GM12878 (cell line): ENCODE results near the gene PTPRM. TPM values are rescaled to one million over a fixed set of nuclear protein-coding genes. Genes with fewer than 3 reads are reported as not detected.

Source experiments
- ATAC-seq: fragments of 200-7000 bp; cut with Tn5 transposase; 3 replicates; pipeline ENCODE4 v1.9.1; 2020; ENCODE audit warnings: mild to moderate bottlenecking, moderate library complexity
- BruUV-seq: library from RNA; stranded (reverse); fragments of 400-500 nt; replicated peaks from 2 replicates; lab custom pipeline; 2021; lab: Mats Ljungman, UMichigan
- CTCF ChIA-PET: fragments of 300-600 bp; sonication (Branson Sonifier 250); formaldehyde crosslinking; extraction: SDS; loops from one replicate; lab custom pipeline; 2021; ENCODE audit warnings: inconsistent platforms; lab: Yijun Ruan, JAX
- POLR2A ChIA-PET: fragments of 350-600 bp; formaldehyde crosslinking; extraction: SDS; loops from one replicate; lab custom pipeline; 2021; ENCODE audit warnings: inconsistent platforms; lab: Charles Lee
- RAD21 ChIA-PET: fragments of 300-600 bp; sonication (Branson Sonifier 250); formaldehyde crosslinking; loops from one replicate; lab custom pipeline; 2023; ENCODE audit warnings: antibody characterized with exemption; ENCODE audit not compliant: unreplicated experiment; lab: Charles Lee
- SMC1A ChIA-PET: fragments of 300-600 bp; sonication (Branson Sonifier 250); formaldehyde crosslinking; loops from one replicate; lab custom pipeline; 2023; ENCODE audit not compliant: unreplicated experiment, uncharacterized antibody; lab: Charles Lee
- DNase-seq: peaks from one replicate; pipeline ENCODE4 v3.0.0-alpha.2; 2011; ENCODE audit warnings: low read depth, low spot score
- FAIRE-seq: peaks from 3 replicates; lab custom pipeline; 2011; peaks lifted over from hg19 to GRCh38; lab: Jason Lieb, UNC
- H2AFZ ChIP-seq: 2 replicates; pipeline ENCODE4 v1.6.0; 2011; ENCODE audit warnings: low read depth, low read length, control low read depth; ENCODE audit not compliant: control insufficient read depth
- H3K27ac ChIP-seq: 2 replicates; pipeline ENCODE4 v1.5.1; 2011; ENCODE audit warnings: control low read depth; ENCODE audit not compliant: control insufficient read depth, insufficient read depth
- H3K27me3 ChIP-seq, 2 experiments: replicated peaks in 1 of 2; 2 replicates each; pipeline versions ENCODE4 v1.6.0 to v1.6.1; 2011; ENCODE audit warnings: low read length in 1 of 2; ENCODE audit not compliant: control insufficient read depth in 2 of 2, insufficient read depth in 2 of 2
- H3K36me3 ChIP-seq, 2 experiments: 2 replicates each; pipeline ENCODE4 v1.5.1; 2011; ENCODE audit warnings: low read length in 1 of 2; ENCODE audit not compliant: control insufficient read depth in 2 of 2, insufficient read depth in 2 of 2
- H3K4me1 ChIP-seq: 2 replicates; pipeline ENCODE4 v1.6.1; 2011; ENCODE audit warnings: mild to moderate bottlenecking, low read length, moderate library complexity, mixed read lengths; ENCODE audit not compliant: control insufficient read depth, insufficient read depth
- H3K4me2 ChIP-seq: 2 replicates; pipeline ENCODE4 v1.6.0; 2011; ENCODE audit warnings: control low read depth; ENCODE audit not compliant: control insufficient read depth, insufficient read depth
- H3K4me3 ChIP-seq: fragments of 200-600 bp; sonication (generic); 2 replicates; pipeline ENCODE4 v1.5.1; 2016
- H3K79me2 ChIP-seq: 2 replicates; pipeline ENCODE4 v1.6.0; 2011; ENCODE audit warnings: low read length; ENCODE audit not compliant: control insufficient read depth, insufficient read depth
- H3K9ac ChIP-seq: 2 replicates; pipeline ENCODE4 v1.8.0; 2011; ENCODE audit warnings: low read length, control low read depth, mixed read lengths; ENCODE audit not compliant: control insufficient read depth, insufficient read depth
- H3K9me3 ChIP-seq: replicated peaks from 3 replicates; pipeline ENCODE4 v1.5.1; 2011; ENCODE audit warnings: mild to moderate bottlenecking, low read length; ENCODE audit not compliant: control insufficient read depth, insufficient read depth
- H4K20me1 ChIP-seq: 2 replicates; pipeline ENCODE4 v1.6.0; 2011; ENCODE audit not compliant: control insufficient read depth, insufficient read depth
- BMI1 ChIP-seq: fragments of 450-650 bp; IDR thresholded peaks from 2 replicates; pipeline ENCODE4 v1.6.1; 2016; ENCODE audit warnings: mild to moderate bottlenecking, moderate library complexity, borderline replicate concordance
- CTCF ChIP-seq, 3 experiments: IDR thresholded peaks in 2 of 3; conservative IDR thresholded peaks in 1 of 3; 2 replicates each; pipeline ENCODE4 v1.5.1; 2011; ENCODE audit warnings: low read depth in 3 of 3, low read length in 3 of 3, mild to moderate bottlenecking in 3 of 3, control low read depth in 2 of 3, moderate library complexity in 2 of 3, inconsistent platforms in 1 of 3, mixed read lengths in 1 of 3; ENCODE audit not compliant: control insufficient read depth in 2 of 3, insufficient read depth in 1 of 3; ENCODE audit errors: extremely low read depth in 1 of 3
- CUX1 ChIP-seq: IDR thresholded peaks from 2 replicates; pipeline ENCODE4 v1.6.1; 2012; ENCODE audit warnings: improper control_type of control experiment, low read depth, low read length; ENCODE audit not compliant: insufficient replicate concordance
- MXI1 ChIP-seq: fragments of 150-350 bp; IDR thresholded peaks from 2 replicates; pipeline ENCODE4 v1.6.1; 2011; ENCODE audit warnings: low read depth, mild to moderate bottlenecking, inconsistent platforms, low read length, improper control_type of control experiment
- RAD21 ChIP-seq: IDR thresholded peaks from 2 replicates; pipeline ENCODE4 v1.6.1; 2011; ENCODE audit warnings: mild to moderate bottlenecking, low read depth, low read length, moderate library complexity; ENCODE audit not compliant: insufficient read depth
- RFX5 ChIP-seq: IDR thresholded peaks from 2 replicates; pipeline ENCODE4 v1.6.1; 2011; ENCODE audit warnings: low read depth, low read length, improper control_type of control experiment
- SP1 ChIP-seq: IDR thresholded peaks from one replicate; pipeline ENCODE4 v1.6.1; 2011; ENCODE audit warnings: low read depth, low read length
- USF1 ChIP-seq: IDR thresholded peaks from 2 replicates; pipeline ENCODE4 v1.6.1; 2011; ENCODE audit warnings: borderline replicate concordance, low read depth, mild to moderate bottlenecking, moderate library complexity, mixed read lengths, low read length; ENCODE audit not compliant: insufficient read depth; ENCODE audit errors: extremely low read length
- ZNF207 ChIP-seq: fragments of 450-650 bp; IDR thresholded peaks from 2 replicates; pipeline ENCODE4 v1.6.1; 2014; ENCODE audit warnings: antibody characterized with exemption, mild to moderate bottlenecking, borderline replicate concordance
- ZNF24 ChIP-seq: fragments of 450-650 bp; IDR thresholded peaks from 2 replicates; pipeline ENCODE4 v1.6.1; 2017; ENCODE audit warnings: antibody characterized with exemption, mild to moderate bottlenecking
- ZNF274 ChIP-seq: IDR thresholded peaks from one replicate; pipeline ENCODE4 v1.8.0; 2011; ENCODE audit not compliant: insufficient read length, insufficient read depth
- ZNF384 ChIP-seq: IDR thresholded peaks from 2 replicates; pipeline ENCODE4 v1.6.1; 2012; ENCODE audit warnings: low read depth, mild to moderate bottlenecking, low read length, improper control_type of control experiment, borderline replicate concordance
- WGBS: methylation state at CpG from one replicate; pipeline ENCODE4 v1.1.6; 2016; ENCODE audit warnings: low lambda C conversion rate; ENCODE audit not compliant: insufficient replicate concordance, insufficient coverage; ENCODE audit errors: missing lambda C conversion rate; 5-methylcytosine and 5-hydroxymethylcytosine counted together
- in situ Hi-C: fragments of 300-500 bp; cut with MboI; formaldehyde crosslinking; loops from 9 replicates; pipeline ENCODE4 v1.14.3; 2018; ENCODE audit warnings: mixed read lengths
- intact Hi-C: fragments of 100-400 bp; cut with micrococcal nuclease; formaldehyde crosslinking; loops from one replicate; pipeline ENCODE4 v1.14.2; 2022; ENCODE audit not compliant: unreplicated experiment
- polyA plus RNA-seq, 11 experiments: library from polyadenylated mRNA; depleted of rRNA in 4 of 11; unstranded in 6 of 11; stranded (reverse) in 5 of 11; fragments of >200 nt; fragmentation: Nextera tagmentation in 4 of 11; fragmentation: Illumina TruSeq in 1 of 11; extraction: Ambion mirVana in 4 of 11; extraction: Trizol in 1 of 11; gene quantifications; 1 replicate in 1 of 11; 2 replicates in 10 of 11; pipeline versions ENCODE4 v1.2.1 to v1.2.3, GENCODE V29; 2011 to 2016; ENCODE audit warnings: inconsistent platforms in 2 of 11, missing spikeins in 2 of 11, low read depth in 1 of 11
- total RNA-seq, 4 experiments: library from RNA; depleted of rRNA in 3 of 4; stranded (reverse); fragments of >200 nt in 3 of 4; fragmentation: Illumina TruSeq in 1 of 4; extraction: Trizol in 1 of 4; gene quantifications; 2 replicates each; pipeline versions ENCODE4 v1.2.1 to v1.2.3, GENCODE V29; 2013 to 2021
- TF ChIP-seq, protein P1 (sequence below): fragments of 450-650 bp; IDR thresholded peaks from 2 replicates; pipeline ENCODE4 v1.6.1; 2016; ENCODE audit warnings: mild to moderate bottlenecking

The PTPRM gene
- total and polyA plus RNA-seq, 10 of the 15 experiments (the other 5 are each of a cell fraction or from before 2014, with no cell fraction given): 0.07 to 22.6 (median 0.60) TPM

- H3K4me3 ChIP-seq: no peak overlapping the region
- no peak for DNase-seq
- no peak overlapping the region for H2AFZ ChIP-seq
- in situ Hi-C loops (no loop called here), intact Hi-C loops (no loop called here)
- 8% methylated on average over 3 of the region's 5 CpGs for WGBS
- ChIA-PET POLR2A (interaction anchor here (0.6 kb wide), 1 partner anchor 538 kb away, joined by 3 read pairs; no protein-coding TSS in a partner anchor), CTCF (interaction anchor here (0.8 kb wide), 1 partner anchor 28 kb away, joined by 3 read pairs; no protein-coding TSS in a partner anchor), SMC1A (no interaction called here), RAD21 (interaction anchor here (1.5 kb wide), 1 partner anchor 28 kb away, joined by 3 read pairs; no protein-coding TSS in a partner anchor)
- H3K27me3 ChIP-seq: no peaks in the 10 kb centered on the region; a peak in 1 of 4 replicates
- peak; percentile 31 for FAIRE-seq
- H3K79me2 ChIP-seq: no peaks in the 10 kb centered on the region
- BruUV-seq: no TSS peak
- ATAC-seq: no peak
- no peaks in the 10 kb centered on the region for H3K36me3 ChIP-seq
- H4K20me1 ChIP-seq: no peaks in the 10 kb centered on the region
- H3K27ac ChIP-seq: no peak overlapping the region
- H3K4me2 ChIP-seq: no peak overlapping the region
- H3K9ac ChIP-seq: no peak overlapping the region
- H3K9me3 ChIP-seq: no peaks in the 10 kb centered on the region
- H3K4me1 ChIP-seq: no peaks in the 10 kb centered on the region
- TF ChIP-seq, protein P1, sequence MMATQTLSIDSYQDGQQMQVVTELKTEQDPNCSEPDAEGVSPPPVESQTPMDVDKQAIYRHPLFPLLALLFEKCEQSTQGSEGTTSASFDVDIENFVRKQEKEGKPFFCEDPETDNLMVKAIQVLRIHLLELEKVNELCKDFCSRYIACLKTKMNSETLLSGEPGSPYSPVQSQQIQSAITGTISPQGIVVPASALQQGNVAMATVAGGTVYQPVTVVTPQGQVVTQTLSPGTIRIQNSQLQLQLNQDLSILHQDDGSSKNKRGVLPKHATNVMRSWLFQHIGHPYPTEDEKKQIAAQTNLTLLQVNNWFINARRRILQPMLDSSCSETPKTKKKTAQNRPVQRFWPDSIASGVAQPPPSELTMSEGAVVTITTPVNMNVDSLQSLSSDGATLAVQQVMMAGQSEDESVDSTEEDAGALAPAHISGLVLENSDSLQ: no peak
- peak; percentile 17; the same call in 1 of the 2 replicates for TF ChIP-seq RAD21
- TF ChIP-seq RFX5: no peak
- TF ChIP-seq CTCF (IDR thresholded peaks at IDR 0.05 in 2 of 3, conservative IDR thresholded peaks at IDR 0.05 in 1 of 3; ENCODE audit: control insufficient read depth in 2 of 3, extremely low read depth in 1 of 3, insufficient read depth in 1 of 3, low read depth in 3 of 3, low read length in 3 of 3): peak; percentile 20 to 63 (median 49)
- TF ChIP-seq CUX1: no peak
- TF ChIP-seq ZNF24: no peak
- no peak for TF ChIP-seq ZNF384
- no peak for TF ChIP-seq MXI1
- no peak for TF ChIP-seq BMI1
- TF ChIP-seq SP1: no peak
- TF ChIP-seq ZNF207: no peak
- TF ChIP-seq ZNF274: no peak
- no peak for TF ChIP-seq USF1
Measured at GRCh38 chr18:8450013-8450412, 882.9 kb downstream of the PTPRM start.
